ENCODE measurements around the gene CKB.
"Not testable (repeated sequence)": the region's sequence is repeated elsewhere in the genome, so short reads cannot be mapped to it uniquely, and the experiment has no call there.

Gene CKB

GRCh38 chr14:103525430-103526246, 3.0 kb upstream of the CKB start:
- DNase-seq: not testable (repeated sequence)

GRCh38 chr14:103524002-103524935, 1.6 kb upstream of the CKB start:
- DNase-seq: no peak

- no peak for DNase-seq
These were observed 935 bp upstream of the CKB start for GRCh38 chr14:103523575-103523954.

GRCh38 chr14:103521951-103522563, 573 bp downstream of the CKB start:
- DNase-seq: no peak

- DNase-seq: no peak
These were observed 1.1 kb downstream of the CKB start for GRCh38 chr14:103521438-103521950.

- DNase-seq: peak; percentile 53
These were observed 1.8 kb downstream of the CKB start for GRCh38 chr14:103520657-103521437.

GRCh38 chr14:103520269-103520656, 2.4 kb downstream of the CKB start:
- no peak for DNase-seq

- no peak for DNase-seq
These were observed 2.8 kb downstream of the CKB start for GRCh38 chr14:103519837-103520212.

GRCh38 chr14:103519043-103519836, 3.4 kb downstream of the CKB start:
- no peak for DNase-seq

GRCh38 chr14:103518422-103519042, 4.1 kb downstream of the CKB start:
- peak; percentile 14 for DNase-seq

GRCh38 chr14:103517721-103518421, 4.8 kb downstream of the CKB start:
- DNase-seq: no peak

- no peak for DNase-seq
These were observed 5.5 kb downstream of the CKB start for GRCh38 chr14:103517174-103517566.

- DNase-seq: no peak
These were observed 6.0 kb downstream of the CKB start for GRCh38 chr14:103516426-103517173.

- DNase-seq: no peak
These were observed 7.8 kb downstream of the CKB start for GRCh38 chr14:103514596-103515421.

- DNase-seq: peak; percentile 61
These were observed 9.7 kb downstream of the CKB start for GRCh38 chr14:103512701-103513611.

GRCh38 chr14:103512180-103512579, 10.4 kb downstream of the CKB start:
- not testable (repeated sequence) for DNase-seq

Data from NCI-H2029 (cell line).